Upper lobe of right lung (tissue), 1 donor: ENCODE data around the gene GMDS. TPM values are rescaled to one million over a fixed set of nuclear protein-coding genes. Genes with fewer than 3 reads are reported as not detected.

ENCODE experiments used
- ATAC-seq: fragments of 200-7000 bp; cut with Tn5 transposase; one replicate; pipeline ENCODE4 v1.9.1; 2020; ENCODE audit warnings: mild to moderate bottlenecking, moderate library complexity
- DNase-seq: peaks from one replicate; pipeline ENCODE4 v3.0.0-alpha.2; 2020
- H3K27ac ChIP-seq: fragments of 200-600 bp; one replicate; pipeline ENCODE4 v1.8.0; 2022
- H3K27me3 ChIP-seq: fragments of 200-600 bp; one replicate; pipeline ENCODE4 v1.8.0; 2022; ENCODE audit warnings: mild to moderate bottlenecking
- H3K36me3 ChIP-seq: fragments of 200-600 bp; one replicate; pipeline ENCODE4 v1.8.0; 2022
- H3K4me1 ChIP-seq: fragments of 200-600 bp; one replicate; pipeline ENCODE4 v1.8.0; 2022
- H3K4me3 ChIP-seq: fragments of 200-600 bp; one replicate; pipeline ENCODE4 v1.8.0; 2022; ENCODE audit warnings: mild to moderate bottlenecking
- H3K9me3 ChIP-seq: fragments of 200-600 bp; one replicate; pipeline ENCODE4 v1.8.0; 2022
- intact Hi-C: fragments of 100-400 bp; cut with DNase I; formaldehyde crosslinking; loops from one replicate; pipeline ENCODE4 v1.11.0; 2022
- total RNA-seq: library from RNA; stranded (reverse); fragmentation: NEBNext Ultra II Directional; extraction: Animal tissue kit (Norgen Biotek cat#: 25700); gene quantifications from one replicate; pipeline ENCODE4 v1.2.1, GENCODE V29; 2021
- TF ChIP-seq, protein P1 (sequence below): fragments of 200-600 bp; IDR thresholded peaks from one replicate; pipeline ENCODE4 v1.8.0; 2022; ENCODE audit warnings: antibody characterized with exemption
- donor health status: DM: no; HTN: yes; CAD: no; lungs with severe emphysema.

The GMDS gene
- total RNA-seq, 1 donor from 2014 or later, result 12.2 TPM

DNA sequence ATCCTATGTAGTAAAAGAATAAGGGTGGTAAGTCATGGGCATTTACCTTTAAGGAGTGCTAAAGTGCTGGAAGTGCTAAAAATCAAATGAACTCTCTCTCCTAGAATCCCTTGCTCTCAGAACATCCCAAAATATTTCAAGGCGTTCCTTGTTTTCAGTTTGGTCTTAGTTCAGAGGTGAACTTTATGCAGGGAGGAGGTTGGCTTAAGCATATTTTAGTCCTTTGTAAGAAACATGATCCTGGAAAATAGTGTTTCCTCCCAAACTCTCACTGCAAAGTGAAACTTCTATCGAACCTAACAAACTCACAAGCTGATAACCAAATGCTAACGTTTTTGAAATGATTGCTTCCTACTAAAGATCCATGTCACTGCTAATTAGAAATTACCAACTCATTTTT is 404.3 kb downstream of the GMDS start:
- TF ChIP-seq, protein P1, sequence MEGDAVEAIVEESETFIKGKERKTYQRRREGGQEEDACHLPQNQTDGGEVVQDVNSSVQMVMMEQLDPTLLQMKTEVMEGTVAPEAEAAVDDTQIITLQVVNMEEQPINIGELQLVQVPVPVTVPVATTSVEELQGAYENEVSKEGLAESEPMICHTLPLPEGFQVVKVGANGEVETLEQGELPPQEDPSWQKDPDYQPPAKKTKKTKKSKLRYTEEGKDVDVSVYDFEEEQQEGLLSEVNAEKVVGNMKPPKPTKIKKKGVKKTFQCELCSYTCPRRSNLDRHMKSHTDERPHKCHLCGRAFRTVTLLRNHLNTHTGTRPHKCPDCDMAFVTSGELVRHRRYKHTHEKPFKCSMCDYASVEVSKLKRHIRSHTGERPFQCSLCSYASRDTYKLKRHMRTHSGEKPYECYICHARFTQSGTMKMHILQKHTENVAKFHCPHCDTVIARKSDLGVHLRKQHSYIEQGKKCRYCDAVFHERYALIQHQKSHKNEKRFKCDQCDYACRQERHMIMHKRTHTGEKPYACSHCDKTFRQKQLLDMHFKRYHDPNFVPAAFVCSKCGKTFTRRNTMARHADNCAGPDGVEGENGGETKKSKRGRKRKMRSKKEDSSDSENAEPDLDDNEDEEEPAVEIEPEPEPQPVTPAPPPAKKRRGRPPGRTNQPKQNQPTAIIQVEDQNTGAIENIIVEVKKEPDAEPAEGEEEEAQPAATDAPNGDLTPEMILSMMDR, result no peak
- Histone ChIP-seq H3K4me3 (no peak overlapping the region), H3K9me3 (no peaks in the 10 kb centered on the region), H3K4me1 (no peaks in the 10 kb centered on the region), H3K27ac (no peak overlapping the region), H3K27me3 (no peaks in the 10 kb centered on the region), H3K36me3 (no peaks in the 10 kb centered on the region)
- no peak for ATAC-seq
- intact Hi-C loops, result no loop called here
- DNase-seq, result no peak

DNA sequence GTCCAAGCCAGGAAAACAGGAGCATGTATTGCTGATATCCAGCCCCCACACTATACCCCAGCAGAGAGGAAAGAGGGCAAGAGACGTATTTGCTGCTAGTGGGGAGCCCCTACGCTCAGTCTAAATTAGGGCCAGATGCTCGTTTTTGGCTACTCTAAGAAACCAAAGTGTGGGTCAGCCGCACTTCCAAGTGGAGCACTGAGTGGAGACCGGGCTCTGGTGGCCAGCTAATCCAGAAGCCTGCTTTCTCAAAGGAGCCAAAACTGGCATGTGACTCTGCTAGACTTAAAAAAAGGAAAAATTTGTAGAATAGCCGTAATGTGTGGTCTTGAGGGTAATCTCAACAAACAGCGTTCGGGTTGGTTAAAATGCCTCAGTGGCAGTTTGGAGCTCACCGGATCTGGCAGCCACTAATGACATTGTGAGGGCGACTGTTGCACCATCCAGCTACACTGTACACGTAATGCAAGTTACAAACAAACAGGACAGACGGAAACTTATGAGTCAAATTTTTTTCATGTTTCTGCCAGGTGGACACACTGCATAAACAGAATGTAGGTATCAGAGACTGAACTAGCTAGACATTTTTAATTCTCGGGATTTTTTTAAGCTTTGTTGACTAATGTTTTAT is 404.8 kb downstream of the GMDS start:
- no peaks in the 10 kb centered on the region for H3K9me3 ChIP-seq
- ATAC-seq, result no peak
- H3K27ac ChIP-seq, result no peak overlapping the region
- DNase-seq, result no peak
- H3K27me3 ChIP-seq, result no peaks in the 10 kb centered on the region
- H3K4me1 ChIP-seq, result no peaks in the 10 kb centered on the region
- H3K36me3 ChIP-seq, result no peaks in the 10 kb centered on the region
- intact Hi-C loops, result no loop called here
- TF ChIP-seq, protein P1, result no peak
- no peak overlapping the region for H3K4me3 ChIP-seq

DNA sequence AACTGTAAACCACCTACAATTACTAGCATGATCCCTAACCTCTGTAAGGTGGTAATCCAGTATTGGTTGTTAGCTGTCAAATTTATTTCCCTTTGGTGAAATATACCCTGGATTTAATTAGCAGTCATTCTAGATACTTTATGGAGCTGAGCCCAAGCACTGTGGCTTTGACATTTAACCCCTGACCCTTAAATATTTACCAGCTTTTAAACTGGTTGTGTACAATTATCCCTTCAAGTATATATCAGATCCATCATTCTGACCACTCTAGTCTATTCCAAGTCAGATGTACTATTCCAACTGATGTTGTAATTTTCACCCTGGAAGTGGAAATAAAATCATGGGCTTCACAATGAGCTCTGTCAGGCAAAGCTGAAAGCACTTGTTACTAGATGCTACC is 406.0 kb downstream of the GMDS start:
- intact Hi-C loops, result no loop called here
- TF ChIP-seq, protein P1, result no peak
- ATAC-seq (no peak), DNase-seq (no peak)
- no peaks in the 10 kb centered on the region for H3K36me3 ChIP-seq
- no peaks in the 10 kb centered on the region for H3K4me1 ChIP-seq
- H3K27ac ChIP-seq, result no peak overlapping the region
- no peaks in the 10 kb centered on the region for H3K27me3 ChIP-seq
- no peaks in the 10 kb centered on the region for H3K9me3 ChIP-seq
- no peak overlapping the region for H3K4me3 ChIP-seq

DNA sequence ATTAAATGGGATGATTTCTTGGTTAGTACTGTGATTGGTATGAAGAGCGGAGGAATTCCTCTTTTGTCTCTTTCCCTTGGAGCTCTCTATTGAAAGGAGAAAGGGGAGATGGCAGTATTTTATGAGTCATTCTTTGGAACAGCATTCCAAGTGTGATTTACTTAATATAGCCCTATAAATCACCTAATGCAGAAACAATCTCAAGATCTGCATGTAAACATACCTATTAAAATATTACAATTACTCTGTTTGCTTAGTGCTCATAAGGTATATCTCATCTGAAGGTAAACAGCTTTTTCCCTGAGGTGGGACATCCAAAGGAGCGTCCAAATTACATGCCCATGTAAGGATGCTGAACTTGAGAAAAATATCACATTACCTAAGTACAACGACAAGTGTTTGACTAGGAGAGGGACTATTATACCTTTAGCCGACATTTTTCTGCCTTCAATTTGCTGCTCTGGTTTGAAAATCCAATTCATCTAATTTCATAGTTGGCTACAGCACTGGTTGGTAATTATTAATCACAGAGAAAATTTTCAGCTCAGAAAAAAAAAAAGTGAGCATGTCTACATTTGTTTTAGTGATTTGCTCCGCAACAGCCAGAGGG is 406.7 kb downstream of the GMDS start:
- Histone ChIP-seq H3K27me3 (no peaks in the 10 kb centered on the region), H3K9me3 (no peaks in the 10 kb centered on the region), H3K36me3 (no peaks in the 10 kb centered on the region), H3K4me1 (no peaks in the 10 kb centered on the region), H3K4me3 (no peak overlapping the region), H3K27ac (no peak overlapping the region)
- DNase-seq (no peak), ATAC-seq (no peak)
- TF ChIP-seq, protein P1, result no peak
- intact Hi-C loops, result no loop called here

DNA sequence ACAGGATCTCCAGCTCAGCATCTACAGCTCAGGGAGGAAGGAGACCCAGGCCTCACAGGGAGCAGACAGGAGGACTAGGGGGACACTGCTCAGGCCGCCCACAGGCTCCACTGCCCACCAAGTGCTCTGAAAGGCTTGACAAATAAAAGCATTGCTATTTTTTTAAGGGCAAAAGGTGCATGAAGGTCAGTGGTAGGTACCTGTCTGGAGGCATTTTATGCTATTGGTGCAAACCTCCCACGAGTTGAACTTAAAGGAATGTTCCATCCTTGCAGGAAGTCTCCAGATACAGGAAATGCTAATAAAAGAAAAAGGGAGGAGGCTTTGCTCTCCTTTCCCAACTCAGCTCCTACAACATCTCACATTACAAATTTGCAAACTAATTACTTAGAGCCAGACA is 407.6 kb downstream of the GMDS start:
- DNase-seq, result no peak
- H3K9me3 ChIP-seq, result no peaks in the 10 kb centered on the region
- H3K4me1 ChIP-seq, result peaks cover 6% of the 10 kb centered on the region
- TF ChIP-seq, protein P1, result no peak
- H3K27ac ChIP-seq, result no peak overlapping the region
- H3K36me3 ChIP-seq, result no peaks in the 10 kb centered on the region
- H3K27me3 ChIP-seq, result no peaks in the 10 kb centered on the region
- H3K4me3 ChIP-seq, result no peak overlapping the region
- ATAC-seq, result no peak
- intact Hi-C loops, result no loop called here
